GM12872 (cell line): ENCODE data around the gene UBXN6.

Experiments
- TF ChIP-seq, protein P1 (sequence below): IDR thresholded peaks from 3 replicates; pipeline ENCODE4 v1.5.1; 2011; ENCODE audit warnings: low read depth, mild to moderate bottlenecking, low read length, moderate library complexity; ENCODE audit not compliant: insufficient read depth

UBXN6 gene

DNA sequence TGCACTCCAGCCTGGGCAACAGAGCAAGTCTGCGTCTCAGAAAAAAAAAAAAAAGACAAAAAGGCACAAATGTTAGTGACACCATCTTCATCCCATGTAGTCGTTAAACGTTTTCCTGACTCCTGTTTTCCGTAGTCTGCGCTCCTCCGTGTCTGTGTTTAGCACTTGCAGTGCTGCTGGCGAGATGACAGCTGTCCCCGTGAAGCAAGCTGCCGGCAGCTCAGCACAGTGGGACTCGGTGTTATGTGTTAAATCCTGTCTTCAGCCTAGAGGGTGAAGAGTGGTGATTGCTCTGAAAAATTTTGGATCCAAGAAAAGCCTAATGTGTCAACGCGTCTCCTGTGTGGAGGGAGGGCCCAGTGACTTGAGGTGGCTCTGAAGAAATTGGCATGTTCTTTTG is 18.4 kb downstream of the UBXN6 start:
- TF ChIP-seq, protein P1, sequence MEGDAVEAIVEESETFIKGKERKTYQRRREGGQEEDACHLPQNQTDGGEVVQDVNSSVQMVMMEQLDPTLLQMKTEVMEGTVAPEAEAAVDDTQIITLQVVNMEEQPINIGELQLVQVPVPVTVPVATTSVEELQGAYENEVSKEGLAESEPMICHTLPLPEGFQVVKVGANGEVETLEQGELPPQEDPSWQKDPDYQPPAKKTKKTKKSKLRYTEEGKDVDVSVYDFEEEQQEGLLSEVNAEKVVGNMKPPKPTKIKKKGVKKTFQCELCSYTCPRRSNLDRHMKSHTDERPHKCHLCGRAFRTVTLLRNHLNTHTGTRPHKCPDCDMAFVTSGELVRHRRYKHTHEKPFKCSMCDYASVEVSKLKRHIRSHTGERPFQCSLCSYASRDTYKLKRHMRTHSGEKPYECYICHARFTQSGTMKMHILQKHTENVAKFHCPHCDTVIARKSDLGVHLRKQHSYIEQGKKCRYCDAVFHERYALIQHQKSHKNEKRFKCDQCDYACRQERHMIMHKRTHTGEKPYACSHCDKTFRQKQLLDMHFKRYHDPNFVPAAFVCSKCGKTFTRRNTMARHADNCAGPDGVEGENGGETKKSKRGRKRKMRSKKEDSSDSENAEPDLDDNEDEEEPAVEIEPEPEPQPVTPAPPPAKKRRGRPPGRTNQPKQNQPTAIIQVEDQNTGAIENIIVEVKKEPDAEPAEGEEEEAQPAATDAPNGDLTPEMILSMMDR = no peak

- TF ChIP-seq, protein P1 = no peak
Observed at GRCh38 chr19:4437103-4437502, 20.5 kb downstream of the UBXN6 start.

DNA sequence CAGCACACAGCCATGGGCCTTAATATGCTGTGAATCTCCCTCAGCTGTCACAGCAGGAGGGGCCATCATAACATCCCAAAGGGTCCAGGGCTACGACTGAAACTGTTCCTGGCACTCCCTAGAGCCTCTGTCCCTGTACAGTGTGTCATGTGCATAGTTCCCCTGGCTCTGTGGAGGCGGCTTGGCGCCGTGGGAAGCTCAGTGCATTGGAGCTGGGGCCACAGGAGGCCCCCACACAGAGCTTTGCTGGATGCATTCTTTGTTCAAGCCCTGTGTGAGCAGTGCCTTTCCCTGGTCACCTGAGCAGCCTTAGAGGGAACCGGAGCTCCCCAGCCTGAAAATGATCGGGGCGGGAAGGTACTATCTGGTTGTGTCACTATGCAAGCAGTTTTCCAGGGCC is 21.4 kb downstream of the UBXN6 start:
- TF ChIP-seq, protein P1 = no peak

DNA sequence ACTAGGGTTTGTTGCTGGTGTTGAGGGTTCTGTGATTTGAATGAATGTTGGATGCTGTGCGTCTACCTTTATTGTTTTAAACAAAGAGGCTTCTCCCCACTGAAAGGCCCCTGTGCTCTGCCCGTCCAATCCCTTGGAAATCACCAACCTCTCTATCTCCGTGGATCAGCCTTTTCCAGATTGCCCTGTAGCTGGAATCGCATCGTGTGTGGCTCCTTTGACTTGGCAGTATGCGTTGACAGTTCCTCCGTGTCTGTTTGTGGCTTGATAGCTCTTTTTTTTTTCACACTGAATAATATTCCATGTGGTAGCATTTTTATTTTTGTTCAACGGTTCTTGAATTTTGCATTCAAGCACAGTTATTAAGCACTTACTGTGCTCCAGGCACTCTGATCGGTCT is 23.2 kb downstream of the UBXN6 start:
- TF ChIP-seq, protein P1 = no peak

DNA sequence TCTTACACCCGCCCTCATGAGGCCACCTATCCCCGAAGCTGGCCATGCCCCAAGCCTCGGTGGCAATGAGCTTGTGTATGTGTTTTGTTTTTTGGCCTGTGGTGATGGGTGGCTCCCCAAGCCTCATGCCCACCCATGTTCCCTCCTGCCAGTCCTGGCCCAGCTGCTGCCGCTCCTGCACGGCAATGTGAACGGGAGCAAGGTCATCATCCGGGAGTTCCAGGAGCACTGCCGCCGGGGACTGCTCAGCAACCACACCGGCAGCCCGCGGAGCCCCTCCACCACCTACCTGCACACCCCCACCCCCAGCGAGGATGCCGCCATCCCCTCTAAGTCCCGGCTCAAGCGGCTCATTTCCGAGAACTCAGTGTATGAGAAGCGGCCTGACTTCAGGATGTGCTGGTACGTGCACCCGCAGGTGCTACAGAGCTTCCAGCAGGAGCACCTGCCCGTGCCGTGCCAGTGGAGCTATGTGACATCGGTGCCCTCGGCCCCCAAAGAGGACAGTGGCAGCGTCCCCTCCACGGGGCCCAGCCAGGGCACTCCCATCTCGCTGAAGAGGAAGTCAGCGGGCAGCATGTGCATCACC is 24.6 kb downstream of the UBXN6 start:
- TF ChIP-seq, protein P1 = no peak

- TF ChIP-seq, protein P1 = no peak
Observed at GRCh38 chr19:4431808-4432674, 25.6 kb downstream of the UBXN6 start.

DNA sequence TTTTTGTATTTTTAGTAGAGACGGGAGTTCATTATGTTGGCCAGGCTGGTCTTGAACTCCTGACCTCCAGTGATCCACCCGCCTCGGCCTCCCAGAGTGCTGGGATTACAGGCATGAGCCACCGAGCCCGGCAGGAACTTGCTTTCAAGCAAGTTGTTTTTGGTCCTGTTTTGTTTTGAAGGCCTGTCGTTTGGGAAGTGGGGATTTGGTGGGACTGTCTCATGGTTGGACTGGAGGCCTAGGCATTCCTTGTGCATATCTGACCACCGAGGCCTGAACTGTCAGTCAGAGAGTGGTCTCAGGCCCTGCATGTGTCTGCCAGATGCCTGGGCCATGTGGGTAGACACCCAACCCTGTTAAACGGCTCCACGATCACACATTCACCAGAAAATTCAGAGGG is 26.3 kb downstream of the UBXN6 start:
- TF ChIP-seq, protein P1 = no peak
